ENCODE results near the gene ACSF3. TPM values are rescaled to one million over a fixed set of nuclear protein-coding genes. Genes with fewer than 3 reads are reported as not detected.

Gene ACSF3
- total and polyA plus RNA-seq, 7 donors = 19.7 to 42.2 (median 28.2) TPM

DNA sequence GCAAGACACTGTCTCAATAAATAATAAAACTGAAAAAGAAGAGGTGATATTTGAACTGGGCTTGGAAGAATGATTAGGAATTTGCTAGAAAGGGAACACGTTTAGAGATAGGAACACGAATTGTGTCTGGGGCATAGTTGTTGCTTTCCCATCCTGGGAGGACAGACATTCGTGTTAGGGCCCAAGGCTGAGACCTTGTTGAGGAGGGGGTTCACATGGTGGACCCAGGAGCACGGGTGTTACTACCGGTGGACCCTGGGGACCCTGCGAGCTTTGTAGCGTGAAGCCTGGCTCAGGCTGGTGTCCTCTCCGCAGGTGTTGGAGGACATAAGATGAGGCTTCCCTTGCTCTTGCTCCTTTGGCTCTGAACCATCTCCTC lies 1.2 kb downstream of the ACSF3 start:
- 78% methylated on average over 8 of the region's 8 CpGs for WGBS, 2 donors

GRCh38 chr16:89095491-89095951 lies 1.9 kb downstream of the ACSF3 start:
- no peak overlapping the region for H3K4me3 ChIP-seq
- peaks cover 0 to 32% (median 25%) of the 10 kb centered on the region in 4 donors for H3K4me1 ChIP-seq
- no peak for DNase-seq
- peaks cover 0 to 10% (median 9%) of the 10 kb centered on the region in 3 donors for H3K27me3 ChIP-seq
- WGBS, 2 donors = 69 to 80% methylated on average over 21 of the region's 21 CpGs
- no peaks in the 10 kb centered on the region for H3K9me3 ChIP-seq
- intact Hi-C loops (cut with DNase I) = no loop called here
- no peak overlapping the region for H3K27ac ChIP-seq
- H3K36me3 ChIP-seq = peaks cover 0 to 4% (median 1%) of the 10 kb centered on the region in 4 donors
- no peak for TF ChIP-seq POLR2AphosphoS5 (IDR thresholded peaks at IDR 0.05)
- no peak for TF ChIP-seq POLR2A (IDR thresholded peaks at IDR 0.05)
- TF ChIP-seq EP300 (IDR thresholded peaks at IDR 0.05) = no peak
- no peak for TF ChIP-seq CTCF (IDR thresholded peaks at IDR 0.05)

More for the DNA sequence above, 1.2 kb downstream of the ACSF3 start:
- H3K4me1 ChIP-seq = peaks cover 0 to 32% (median 25%) of the 10 kb centered on the region in 4 donors
- peaks cover 0 to 16% (median 15%) of the 10 kb centered on the region in 3 donors for H3K27me3 ChIP-seq
- TF ChIP-seq POLR2AphosphoS5 (IDR thresholded peaks at IDR 0.05) = no peak
- no peak for TF ChIP-seq CTCF (IDR thresholded peaks at IDR 0.05)
- peaks cover 0 to 4% (median 0%) of the 10 kb centered on the region in 4 donors for H3K36me3 ChIP-seq
- intact Hi-C loops (cut with DNase I) = loop anchor here (5.0 kb wide), 2 partner anchors 122 to 158 kb away; partner anchors contain the start of gene ZNF778
- H3K9me3 ChIP-seq = no peaks in the 10 kb centered on the region
- H3K27ac ChIP-seq = no peak overlapping the region
- DNase-seq = no peak
- H3K4me3 ChIP-seq = peak overlapping the region; percentile 52 to 86 (median 82)

GRCh38 chr16:89096042-89096717 lies 2.5 kb downstream of the ACSF3 start:
- Histone ChIP-seq H3K27me3 (peaks cover 0 to 6% (median 4%) of the 10 kb centered on the region in 3 donors), H3K9me3 (no peaks in the 10 kb centered on the region), H3K4me3 (no peak overlapping the region), H3K4me1 (peaks cover 0 to 32% (median 25%) of the 10 kb centered on the region in 4 donors), H3K36me3 (peaks cover 0 to 10% (median 5%) of the 10 kb centered on the region in 4 donors), H3K27ac (no peak overlapping the region)
- WGBS, 2 donors = 87 to 90% methylated on average over 20 of the region's 20 CpGs
- DNase-seq = no peak
- no peak for TF ChIP-seq EP300 (IDR thresholded peaks at IDR 0.05)
- intact Hi-C loops (cut with DNase I) = no loop called here

GRCh38 chr16:89096768-89097391 lies 3.2 kb downstream of the ACSF3 start:
- no peak overlapping the region for H3K4me3 ChIP-seq
- TF ChIP-seq EP300 (IDR thresholded peaks at IDR 0.05) = no peak
- no peaks in the 10 kb centered on the region for H3K9me3 ChIP-seq
- no peak overlapping the region for H3K27ac ChIP-seq
- WGBS, 2 donors = 72 to 84% methylated on average over 24 of the region's 24 CpGs
- H3K36me3 ChIP-seq = peaks cover 3 to 17% (median 12%) of the 10 kb centered on the region in 4 donors
- DNase-seq = no peak
- intact Hi-C loops (cut with DNase I) = no loop called here
- peaks cover 0 to 32% (median 25%) of the 10 kb centered on the region in 4 donors for H3K4me1 ChIP-seq
- H3K27me3 ChIP-seq = no peaks in the 10 kb centered on the region

DNA sequence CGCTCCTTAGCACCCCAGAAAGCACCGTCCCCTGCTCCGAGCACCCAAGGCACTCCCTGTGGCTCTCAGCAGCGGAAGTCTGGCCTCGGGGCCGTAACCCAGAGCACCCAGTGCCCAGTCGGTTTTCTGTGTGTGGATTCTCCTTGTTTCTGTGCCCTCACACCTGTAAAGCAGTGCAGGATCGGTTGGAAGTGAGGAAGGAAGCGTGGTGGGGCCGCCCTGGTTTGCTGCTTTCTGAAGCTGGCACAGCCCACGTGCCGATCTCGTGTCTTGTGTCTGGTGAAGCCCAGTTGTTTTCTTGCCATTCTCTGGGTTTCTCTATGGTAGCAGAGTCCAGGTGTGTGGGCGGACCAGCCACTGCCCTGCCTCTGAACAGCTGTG lies 3.7 kb downstream of the ACSF3 start:
- 63 to 78% methylated on average over 14 of the region's 14 CpGs for WGBS, 2 donors
- H3K4me3 ChIP-seq = no peak overlapping the region
- H3K27ac ChIP-seq = no peak overlapping the region
- no peaks in the 10 kb centered on the region for H3K27me3 ChIP-seq
- peaks cover 7 to 22% (median 16%) of the 10 kb centered on the region in 4 donors for H3K36me3 ChIP-seq
- intact Hi-C loops (cut with DNase I) = no loop called here
- TF ChIP-seq POLR2AphosphoS5 (IDR thresholded peaks at IDR 0.05) = no peak
- no peak for TF ChIP-seq POLR2A (IDR thresholded peaks at IDR 0.05)
- no peak for TF ChIP-seq EP300 (IDR thresholded peaks at IDR 0.05)
- TF ChIP-seq CTCF (IDR thresholded peaks at IDR 0.05) = no peak
- H3K9me3 ChIP-seq = no peaks in the 10 kb centered on the region
- H3K4me1 ChIP-seq = peaks cover 0 to 32% (median 25%) of the 10 kb centered on the region in 4 donors
- no peak for DNase-seq

Measured in sigmoid colon (tissue), 7 donors.